Bronchial epithelial cell (primary cell): ENCODE results near the gene GMDS. TPM values are rescaled to one million over a fixed set of nuclear protein-coding genes. Genes with fewer than 3 reads are reported as not detected.

Experiments
- DNase-seq: peaks from one replicate; pipeline ENCODE4 v3.0.0-alpha.2; 2010; ENCODE audit warnings: low read depth
- FAIRE-seq: peaks from 2 replicates; lab custom pipeline; 2011; peaks lifted over from hg19 to GRCh38; lab: Jason Lieb, UNC
- H3K27me3 ChIP-seq: 2 replicates; pipeline ENCODE4 v1.5.1; 2011; ENCODE audit warnings: low read length; ENCODE audit not compliant: control insufficient read depth, insufficient read depth
- H3K36me3 ChIP-seq: 2 replicates; pipeline ENCODE4 v1.5.1; 2011; ENCODE audit warnings: low read length; ENCODE audit not compliant: control insufficient read depth, insufficient read depth
- H3K4me3 ChIP-seq: 2 replicates; pipeline ENCODE4 v1.5.1; 2011; ENCODE audit warnings: mild to moderate bottlenecking, low read depth, low read length, control low read depth
- total RNA-seq: library from RNA; depleted of rRNA; stranded (reverse); fragments of >200 nt; gene quantifications from 2 replicates; pipeline ENCODE4 v1.2.1, GENCODE V29; 2014
- TF ChIP-seq, protein P1 (sequence below): IDR thresholded peaks from 2 replicates; pipeline ENCODE4 v1.5.1; 2011; ENCODE audit warnings: mild to moderate bottlenecking, moderate library complexity, low read length, control low read depth, inconsistent platforms; ENCODE audit not compliant: insufficient read depth, severe bottlenecking

The GMDS gene
- total RNA-seq, 1 donor from 2014 or later = 8.2 TPM

DNA sequence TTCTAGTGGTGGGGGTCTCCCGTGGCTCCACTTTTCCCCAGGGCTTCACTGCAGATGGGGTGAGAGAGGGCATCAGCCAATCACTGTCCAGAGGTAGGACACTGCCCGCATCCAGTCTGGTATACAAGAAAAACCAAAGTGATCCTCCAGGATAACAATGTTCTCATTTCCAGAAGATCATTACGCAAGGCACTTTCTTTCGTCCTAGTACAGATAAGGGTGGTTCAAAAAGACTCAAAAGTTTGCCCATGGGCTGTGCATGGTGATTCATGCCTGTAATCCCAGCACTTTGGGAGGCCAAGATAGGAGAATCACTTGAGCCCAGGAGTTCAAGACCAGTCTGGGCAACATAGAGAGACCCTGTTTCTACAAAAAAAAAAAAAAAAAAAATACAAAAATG lies 16.4 kb downstream of the GMDS start:
- Histone ChIP-seq H3K27me3 (no peaks in the 10 kb centered on the region), H3K4me3 (no peak overlapping the region), H3K36me3 (no peaks in the 10 kb centered on the region)
- FAIRE-seq (no peak), DNase-seq (no peak)
- TF ChIP-seq, protein P1, sequence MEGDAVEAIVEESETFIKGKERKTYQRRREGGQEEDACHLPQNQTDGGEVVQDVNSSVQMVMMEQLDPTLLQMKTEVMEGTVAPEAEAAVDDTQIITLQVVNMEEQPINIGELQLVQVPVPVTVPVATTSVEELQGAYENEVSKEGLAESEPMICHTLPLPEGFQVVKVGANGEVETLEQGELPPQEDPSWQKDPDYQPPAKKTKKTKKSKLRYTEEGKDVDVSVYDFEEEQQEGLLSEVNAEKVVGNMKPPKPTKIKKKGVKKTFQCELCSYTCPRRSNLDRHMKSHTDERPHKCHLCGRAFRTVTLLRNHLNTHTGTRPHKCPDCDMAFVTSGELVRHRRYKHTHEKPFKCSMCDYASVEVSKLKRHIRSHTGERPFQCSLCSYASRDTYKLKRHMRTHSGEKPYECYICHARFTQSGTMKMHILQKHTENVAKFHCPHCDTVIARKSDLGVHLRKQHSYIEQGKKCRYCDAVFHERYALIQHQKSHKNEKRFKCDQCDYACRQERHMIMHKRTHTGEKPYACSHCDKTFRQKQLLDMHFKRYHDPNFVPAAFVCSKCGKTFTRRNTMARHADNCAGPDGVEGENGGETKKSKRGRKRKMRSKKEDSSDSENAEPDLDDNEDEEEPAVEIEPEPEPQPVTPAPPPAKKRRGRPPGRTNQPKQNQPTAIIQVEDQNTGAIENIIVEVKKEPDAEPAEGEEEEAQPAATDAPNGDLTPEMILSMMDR = no peak

DNA sequence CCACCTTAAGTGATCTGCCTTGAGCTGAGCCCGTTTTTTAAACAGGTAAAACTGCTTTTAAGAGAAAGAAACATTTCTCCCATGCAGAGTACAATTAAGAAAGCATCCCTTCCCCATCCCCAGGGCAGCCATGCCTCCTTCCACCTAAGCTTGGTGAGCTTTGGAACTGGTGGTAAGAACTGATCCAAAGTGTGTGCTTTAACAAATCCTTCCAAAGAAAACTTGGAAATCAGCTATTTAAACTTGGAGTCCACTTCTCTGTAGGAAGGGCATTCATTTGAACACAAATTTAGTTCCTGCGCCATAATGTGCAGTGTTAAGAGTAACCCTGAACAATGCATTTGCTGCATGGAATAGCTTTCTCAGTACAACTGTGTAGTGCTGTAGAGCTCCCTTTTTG lies 17.0 kb downstream of the GMDS start:
- Histone ChIP-seq H3K4me3 (no peak overlapping the region), H3K27me3 (no peaks in the 10 kb centered on the region), H3K36me3 (no peaks in the 10 kb centered on the region)
- no peak for FAIRE-seq
- DNase-seq = no peak
- TF ChIP-seq, protein P1 = no peak

DNA sequence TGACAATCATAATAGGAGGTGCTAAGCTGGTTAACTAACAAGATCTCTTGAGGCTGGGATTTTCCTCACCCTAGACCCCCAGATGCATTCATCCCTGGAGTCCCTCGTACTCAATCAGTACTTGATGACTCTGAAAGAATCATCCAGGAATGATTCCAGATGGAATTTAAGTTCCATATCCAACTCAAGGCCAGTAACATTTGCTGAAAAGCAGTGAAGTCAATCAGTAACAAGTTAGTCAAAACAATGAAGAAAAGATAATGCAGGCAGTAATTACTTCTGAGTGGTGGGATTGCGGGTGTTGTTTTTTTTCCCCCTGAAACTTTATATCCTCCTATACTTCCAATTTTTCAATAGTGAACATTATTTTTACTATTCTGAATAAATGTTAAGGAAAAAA lies 18.6 kb downstream of the GMDS start:
- no peak overlapping the region for H3K4me3 ChIP-seq
- DNase-seq (no peak), FAIRE-seq (no peak)
- no peaks in the 10 kb centered on the region for H3K36me3 ChIP-seq
- TF ChIP-seq, protein P1 = no peak
- no peaks in the 10 kb centered on the region for H3K27me3 ChIP-seq

DNA sequence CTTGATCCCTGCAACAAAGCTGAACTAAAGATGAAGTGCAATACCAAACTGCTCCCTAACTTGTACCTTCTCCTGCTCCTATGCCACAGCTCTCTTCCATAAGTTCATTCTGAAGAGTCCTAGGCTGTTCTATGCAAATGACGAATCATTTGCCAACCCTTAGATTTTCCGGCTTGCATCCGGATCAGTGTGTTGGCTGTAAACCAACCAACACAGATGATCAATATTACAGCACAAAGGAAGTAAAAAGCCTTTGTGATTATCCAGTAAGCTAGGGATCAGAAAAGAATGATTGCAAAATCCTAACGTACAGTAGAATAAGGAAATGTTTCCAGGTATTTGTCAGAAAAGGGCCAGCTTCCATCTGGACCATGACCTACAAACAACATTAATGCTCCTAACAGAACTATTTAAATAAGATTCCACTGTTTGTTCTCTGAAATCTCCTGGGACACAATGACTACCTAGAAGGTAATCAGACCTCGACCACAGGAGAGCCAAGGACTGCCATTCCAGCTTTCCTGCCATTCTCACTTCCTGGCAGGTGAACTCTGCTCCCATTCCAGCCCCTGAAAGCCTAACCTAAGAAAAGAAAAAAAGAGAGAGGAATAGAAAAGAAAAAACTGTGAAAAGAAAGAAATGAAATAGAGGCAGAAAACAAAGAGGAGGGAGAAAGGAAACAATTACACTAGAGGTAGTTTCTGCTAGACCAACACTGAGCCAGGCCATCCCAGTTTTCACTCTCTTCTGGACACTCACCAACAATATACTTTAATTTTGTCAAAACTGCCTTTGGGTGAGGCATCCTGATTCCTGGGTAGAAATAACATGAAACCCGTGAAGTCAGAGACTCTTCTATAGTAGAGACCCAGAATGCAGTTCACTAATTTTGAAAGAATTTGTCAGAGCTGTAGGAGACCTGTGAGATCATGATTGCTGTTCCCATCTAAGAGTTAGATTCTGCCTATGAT lies 19.7 kb downstream of the GMDS start:
- TF ChIP-seq, protein P1 = no peak
- FAIRE-seq = no peak
- Histone ChIP-seq H3K27me3 (no peaks in the 10 kb centered on the region), H3K4me3 (no peak overlapping the region), H3K36me3 (no peaks in the 10 kb centered on the region)
- peak; percentile 73 for DNase-seq

DNA sequence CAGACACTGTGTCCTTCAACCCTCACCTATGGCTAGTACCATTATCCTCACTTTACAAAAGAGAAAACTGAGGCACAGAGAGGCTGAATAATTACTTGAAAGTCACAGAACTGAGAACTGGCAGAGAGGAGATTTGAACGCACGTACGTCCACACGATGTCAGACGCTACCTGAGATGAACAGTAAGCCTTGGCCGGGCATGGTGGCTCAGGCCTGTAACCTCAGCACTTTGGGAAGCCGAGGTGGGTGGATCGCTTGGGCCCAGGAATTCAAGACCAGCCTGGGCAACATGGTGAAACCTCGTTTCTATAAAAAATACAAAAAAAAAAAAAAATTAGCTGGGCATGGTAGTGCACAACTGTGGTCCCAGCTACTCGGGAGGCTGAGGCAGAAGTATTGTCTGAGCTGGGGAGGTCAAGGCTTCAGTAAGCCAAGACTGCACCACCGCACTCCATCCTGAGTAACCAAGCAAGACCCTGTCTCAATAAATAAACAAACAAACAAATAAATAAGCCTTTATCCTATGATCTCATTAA lies 20.5 kb downstream of the GMDS start:
- FAIRE-seq = no peak
- TF ChIP-seq, protein P1 = no peak
- H3K36me3 ChIP-seq = no peaks in the 10 kb centered on the region
- H3K4me3 ChIP-seq = no peak overlapping the region
- no peak for DNase-seq
- H3K27me3 ChIP-seq = no peaks in the 10 kb centered on the region
